HL-60 (cell line): ENCODE measurements around the gene STAMBPL1.
A peak's percentile ranks its signal among the peaks of the same experiment; 100 is the strongest.

ENCODE experiments used
- DNase-seq, 2 experiments: peaks; one replicate each; pipeline ENCODE4 v3.0.0-alpha.2; 2010 to 2020; ENCODE audit warnings: low read depth in 1 of 2, low spot score in 1 of 2
- H3K27ac ChIP-seq: fragments of 250-450 bp; sonication (Bioruptor Pico); replicated peaks from 2 replicates; pipeline ENCODE4 v1.5.1; 2020; ENCODE audit warnings: mild to moderate bottlenecking, moderate library complexity
- H3K27me3 ChIP-seq: fragments of 250-450 bp; sonication (Bioruptor Pico); 2 replicates; pipeline ENCODE4 v1.5.1; 2021; ENCODE audit warnings: mild to moderate bottlenecking, moderate library complexity; ENCODE audit not compliant: insufficient read depth, poor library complexity, severe bottlenecking
- H3K4me3 ChIP-seq: replicated peaks from 2 replicates; pipeline ENCODE4 v1.5.1; 2011; ENCODE audit warnings: mild to moderate bottlenecking, control low read depth, low read length; ENCODE audit not compliant: insufficient read depth
- CTCF ChIP-seq: IDR thresholded peaks from one replicate; pipeline ENCODE4 v1.5.1; 2011; ENCODE audit warnings: low read length, control low read depth, inconsistent platforms; ENCODE audit not compliant: insufficient read depth
- GABPA ChIP-seq: IDR thresholded peaks from 2 replicates; pipeline ENCODE4 v1.6.1; 2012; ENCODE audit warnings: low read depth
- POLR2AphosphoS5 ChIP-seq: IDR thresholded peaks from 2 replicates; pipeline ENCODE4 v1.6.1; 2012; ENCODE audit warnings: low read depth
- REST ChIP-seq: IDR thresholded peaks from 2 replicates; pipeline ENCODE4 v1.6.1; 2012; ENCODE audit warnings: low read depth; ENCODE audit not compliant: insufficient replicate concordance
- SPI1 ChIP-seq: IDR thresholded peaks from 2 replicates; pipeline ENCODE4 v1.6.1; 2012; ENCODE audit warnings: low read depth, mild to moderate bottlenecking, borderline replicate concordance
- long read RNA-seq: library from polyadenylated mRNA; unstranded; transcript quantifications from one replicate; pipeline ENCODE4 v2.0.0, GENCODE V29; 2020

STAMBPL1 gene
- long read RNA-seq, transcript STAMBPL1-203 (11 exons, 2,532 nt) = major isoform, 13 of 28 reads
- long read RNA-seq, partial matches to known transcripts = 4 of 28 reads
- long read RNA-seq, other reads (novel, unspliced or antisense) = 11 of 28 reads

DNA sequence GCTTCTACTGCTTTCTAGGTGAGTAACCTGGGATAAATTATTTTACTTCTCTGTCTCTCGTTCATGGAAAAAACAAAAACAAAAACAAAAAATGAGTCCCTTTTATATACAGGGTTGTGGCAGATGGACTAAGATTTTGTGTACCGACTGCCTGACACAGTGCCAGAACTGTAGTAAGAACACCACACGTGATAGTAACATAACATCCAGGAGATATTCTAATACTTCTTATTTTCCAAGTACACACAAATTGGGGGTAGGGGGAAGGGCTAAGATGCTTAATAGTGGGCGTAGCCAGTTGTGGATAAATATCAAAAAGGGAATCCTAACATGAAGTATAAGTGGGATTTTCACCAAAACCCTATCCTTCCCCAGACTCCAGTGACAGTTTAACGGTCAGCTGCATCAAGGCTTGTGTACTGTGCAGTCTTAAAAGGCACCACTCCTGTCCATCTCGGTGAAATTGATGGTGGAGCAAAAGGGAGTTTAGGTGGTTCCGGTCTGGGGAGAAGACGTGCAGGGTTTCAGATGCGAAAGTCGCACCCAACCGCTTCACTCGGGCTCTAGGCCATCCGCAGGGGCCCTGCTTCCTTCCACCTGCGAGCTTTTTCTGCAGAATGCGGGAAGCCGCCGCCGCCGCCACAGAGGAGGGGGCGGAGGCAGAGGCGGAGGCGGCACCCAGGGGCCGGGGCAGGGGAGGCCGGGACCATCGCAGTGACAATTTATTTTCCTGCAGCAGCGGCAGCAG is at the start of gene STAMBPL1:
TSS of gene STAMBPL1 (plus strand) at position 712 of the 748 bp plus-strand sequence. CDS start 21,464 bp downstream, outside the sequence.
- TF ChIP-seq POLR2AphosphoS5 (no peak), GABPA (no peak), CTCF (no peak), REST (no peak), SPI1 (no peak)
- H3K4me3 ChIP-seq = peak within 1 kb of the TSS; percentile 82
- H3K27me3 ChIP-seq = no peaks in the 10 kb centered on the region
- DNase-seq = peak; percentile 47 to 88
- peak within 1 kb of the TSS; percentile 98 for H3K27ac ChIP-seq

DNA sequence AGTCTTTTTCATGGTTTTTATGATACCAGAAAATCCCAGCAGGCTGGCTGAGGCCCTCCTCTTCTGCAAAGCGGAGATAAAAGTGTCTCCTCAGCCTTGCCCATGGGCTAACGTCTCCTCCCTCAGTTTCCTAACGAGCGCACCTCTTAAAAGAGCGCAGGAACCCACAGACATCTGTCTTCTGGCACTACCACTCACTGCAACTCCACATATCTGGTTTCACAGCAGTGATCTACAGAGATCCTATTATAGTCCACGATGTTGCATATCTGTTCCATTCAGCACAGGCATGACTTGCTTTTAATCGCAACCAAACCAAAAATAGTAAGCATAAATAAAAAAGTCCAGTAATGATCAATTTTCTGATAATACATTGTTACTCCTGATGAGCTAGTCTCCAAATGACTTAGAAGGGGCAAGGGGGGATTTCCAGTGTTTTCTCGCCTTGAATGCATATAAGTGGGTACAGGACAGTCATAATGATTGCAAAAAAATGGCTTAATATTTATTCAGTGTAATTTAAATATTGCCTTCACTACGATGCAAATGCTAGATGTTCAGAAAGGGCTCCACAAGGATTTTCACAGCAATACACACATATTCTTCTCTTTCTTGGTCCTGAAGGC is 49.3 kb upstream of the STAMBPL1 start:
- TF ChIP-seq CTCF = no peak
- TF ChIP-seq GABPA = no peak
- no peak for TF ChIP-seq SPI1
- no peak for TF ChIP-seq REST
- TF ChIP-seq POLR2AphosphoS5 = no peak
- H3K27ac ChIP-seq = no peak overlapping the region
- no peak for DNase-seq
- H3K27me3 ChIP-seq = no peaks in the 10 kb centered on the region
- H3K4me3 ChIP-seq = no peak overlapping the region

- no peak for DNase-seq
- no peak for TF ChIP-seq GABPA
- no peak for TF ChIP-seq CTCF
- TF ChIP-seq SPI1 = no peak
- no peak for TF ChIP-seq REST
- no peak for TF ChIP-seq POLR2AphosphoS5
- H3K27me3 ChIP-seq = no peaks in the 10 kb centered on the region
- H3K4me3 ChIP-seq = no peak overlapping the region
- H3K27ac ChIP-seq = no peak overlapping the region
Measured at GRCh38 chr10:88831709-88832108, 48.3 kb upstream of the STAMBPL1 start.
